ENCODE measurements around the gene MTX2. TPM values are rescaled to one million over a fixed set of nuclear protein-coding genes. Genes with fewer than 3 reads are reported as not detected.

The MTX2 gene
- total and polyA plus RNA-seq, 4 donors = 11.8 to 23.5 (median 12.7) TPM

DNA sequence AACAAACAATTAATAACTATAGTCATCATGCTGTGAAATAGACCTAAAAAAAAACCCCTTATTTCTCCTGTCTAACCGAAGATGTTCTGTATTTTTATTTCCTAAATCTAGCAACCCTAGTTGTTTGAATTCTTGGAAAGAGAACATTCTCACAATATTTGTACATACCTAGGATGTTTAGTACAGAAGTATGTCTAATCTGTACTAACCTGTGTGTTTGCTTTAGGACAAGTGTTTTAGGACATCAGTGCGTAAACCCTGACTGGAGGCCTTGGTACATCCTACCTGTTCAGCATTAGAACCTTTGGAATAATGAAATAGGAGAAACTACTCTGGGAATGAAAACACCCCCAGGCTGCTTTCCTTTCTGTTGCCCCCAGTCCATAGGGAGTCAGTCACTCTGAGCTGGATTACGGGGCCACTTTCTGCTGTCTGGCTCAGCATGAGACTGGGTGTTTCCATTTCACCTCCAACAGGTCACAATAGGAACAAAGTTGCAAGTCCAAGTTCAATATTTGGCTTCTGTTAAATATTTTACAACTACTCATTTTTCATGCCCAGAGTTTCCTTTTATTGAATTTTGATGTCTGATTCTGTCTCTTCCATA is 114.7 kb downstream of the MTX2 start (continued):
- TF ChIP-seq, protein P1, sequence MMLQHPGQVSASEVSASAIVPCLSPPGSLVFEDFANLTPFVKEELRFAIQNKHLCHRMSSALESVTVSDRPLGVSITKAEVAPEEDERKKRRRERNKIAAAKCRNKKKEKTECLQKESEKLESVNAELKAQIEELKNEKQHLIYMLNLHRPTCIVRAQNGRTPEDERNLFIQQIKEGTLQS (IDR thresholded peaks at IDR 0.05) = no peak

DNA sequence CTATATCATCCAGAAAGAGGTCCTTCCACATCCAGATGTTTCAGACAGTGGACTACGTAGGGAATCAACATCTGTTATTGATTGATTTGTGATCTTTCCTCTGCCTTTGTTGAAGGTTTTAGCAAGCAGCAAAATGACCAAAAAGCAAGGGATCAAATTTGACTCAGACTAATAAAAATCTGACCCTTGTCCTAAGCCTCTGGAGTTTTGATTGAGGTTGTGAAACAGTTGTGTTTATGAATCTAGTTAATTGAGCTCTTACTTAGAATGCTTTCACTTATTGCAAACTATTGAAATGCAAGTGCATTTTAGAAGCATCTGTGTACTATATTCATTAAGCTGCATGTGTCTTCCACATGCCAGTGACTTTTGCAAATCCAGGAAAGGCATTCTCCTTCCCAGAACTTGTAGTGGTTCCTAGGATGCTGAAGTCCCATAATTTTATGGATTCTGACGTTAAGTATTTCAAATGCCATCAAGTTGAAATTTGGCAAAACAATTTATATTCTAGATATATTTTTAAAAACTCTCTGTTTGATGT is 116.0 kb downstream of the MTX2 start:
- Histone ChIP-seq H3K27ac (ENCODE audit: low read depth in 1 of 2, low read length in 2 of 2) (peak overlapping the region in 1 of 2 donors; percentile 4), H3K36me3 (ENCODE audit: control insufficient read depth in 4 of 4, insufficient read depth in 3 of 4, low read depth in 1 of 4, low read length in 3 of 4) (no peaks in the 10 kb centered on the region), H3K9ac (ENCODE audit: low read depth in 1 of 2, low read length in 2 of 2) (no peak overlapping the region), H3K4me3 (ENCODE audit: low read depth in 1 of 3, low read length in 3 of 3) (no peak overlapping the region), H3K4me1 (ENCODE audit: control insufficient read depth in 4 of 4, insufficient read depth in 4 of 4, low read length in 3 of 4) (peaks cover 5 to 33% (median 25%) of the 10 kb centered on the region in 4 donors), H3K27me3 (ENCODE audit: control insufficient read depth in 4 of 4, insufficient read depth in 4 of 4, low read length in 3 of 4) (no peaks in the 10 kb centered on the region), H3K9me3 (ENCODE audit: control insufficient read depth in 4 of 4, low read length in 3 of 4) (no peaks in the 10 kb centered on the region)
- TF ChIP-seq RXRA (IDR thresholded peaks at IDR 0.05) = no peak
- TF ChIP-seq TAF1 (conservative IDR thresholded peaks at IDR 0.05) = no peak
- TF ChIP-seq SP1 (IDR thresholded peaks at IDR 0.05) = peak; percentile 50
- TF ChIP-seq HNF4A (conservative IDR thresholded peaks at IDR 0.05) = peak; percentile 55 to 64
- TF ChIP-seq FOXA1 (IDR thresholded peaks at IDR 0.05) = no peak
- no peak for DNase-seq (ENCODE audit: low spot score)
- 50% methylated on average over 2 of the region's 2 CpGs for WGBS

DNA sequence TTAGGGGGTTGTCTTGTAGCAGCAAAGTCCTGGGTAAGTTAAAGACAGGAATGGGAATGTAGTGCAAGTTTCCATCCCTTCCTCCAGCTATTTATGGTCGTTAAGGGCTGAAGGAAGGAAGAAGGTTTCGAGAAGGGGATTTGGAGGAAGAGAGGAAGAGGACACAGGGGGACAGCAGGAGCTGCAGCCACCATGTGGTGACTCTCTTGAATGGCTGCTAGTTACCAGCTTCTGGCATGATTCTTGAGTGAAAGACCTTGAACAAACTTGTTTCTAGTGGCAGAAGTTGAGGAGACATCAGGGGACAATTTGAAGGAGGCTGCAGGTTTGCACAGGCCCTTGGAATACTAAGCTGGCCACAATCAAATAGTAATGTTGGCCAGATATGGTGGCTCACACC is 116.6 kb downstream of the MTX2 start:
- WGBS = 68% methylated on average over 2 of the region's 2 CpGs
- Histone ChIP-seq H3K4me1 (ENCODE audit: control insufficient read depth in 4 of 4, insufficient read depth in 4 of 4, low read length in 3 of 4) (peaks cover 8 to 38% (median 29%) of the 10 kb centered on the region in 4 donors), H3K9ac (ENCODE audit: low read depth in 1 of 2, low read length in 2 of 2) (no peak overlapping the region), H3K27me3 (ENCODE audit: control insufficient read depth in 4 of 4, insufficient read depth in 4 of 4, low read length in 3 of 4) (no peaks in the 10 kb centered on the region), H3K27ac (ENCODE audit: low read depth in 1 of 2, low read length in 2 of 2) (no peak overlapping the region), H3K4me3 (ENCODE audit: low read depth in 1 of 3, low read length in 3 of 3) (no peak overlapping the region), H3K9me3 (ENCODE audit: control insufficient read depth in 4 of 4, low read length in 3 of 4) (no peaks in the 10 kb centered on the region), H3K36me3 (ENCODE audit: control insufficient read depth in 4 of 4, insufficient read depth in 3 of 4, low read depth in 1 of 4, low read length in 3 of 4) (no peaks in the 10 kb centered on the region)
- DNase-seq (ENCODE audit: low spot score) = no peak
- TF ChIP-seq TAF1 (conservative IDR thresholded peaks at IDR 0.05) = no peak
- TF ChIP-seq, protein P2, sequence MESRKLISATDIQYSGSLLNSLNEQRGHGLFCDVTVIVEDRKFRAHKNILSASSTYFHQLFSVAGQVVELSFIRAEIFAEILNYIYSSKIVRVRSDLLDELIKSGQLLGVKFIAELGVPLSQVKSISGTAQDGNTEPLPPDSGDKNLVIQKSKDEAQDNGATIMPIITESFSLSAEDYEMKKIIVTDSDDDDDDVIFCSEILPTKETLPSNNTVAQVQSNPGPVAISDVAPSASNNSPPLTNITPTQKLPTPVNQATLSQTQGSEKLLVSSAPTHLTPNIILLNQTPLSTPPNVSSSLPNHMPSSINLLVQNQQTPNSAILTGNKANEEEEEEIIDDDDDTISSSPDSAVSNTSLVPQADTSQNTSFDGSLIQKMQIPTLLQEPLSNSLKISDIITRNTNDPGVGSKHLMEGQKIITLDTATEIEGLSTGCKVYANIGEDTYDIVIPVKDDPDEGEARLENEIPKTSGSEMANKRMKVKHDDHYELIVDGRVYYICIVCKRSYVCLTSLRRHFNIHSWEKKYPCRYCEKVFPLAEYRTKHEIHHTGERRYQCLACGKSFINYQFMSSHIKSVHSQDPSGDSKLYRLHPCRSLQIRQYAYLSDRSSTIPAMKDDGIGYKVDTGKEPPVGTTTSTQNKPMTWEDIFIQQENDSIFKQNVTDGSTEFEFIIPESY (IDR thresholded peaks at IDR 0.05) = no peak
- no peak for TF ChIP-seq YY1 (IDR thresholded peaks at IDR 0.05)
- no peak for TF ChIP-seq RXRA (IDR thresholded peaks at IDR 0.05)
- no peak for TF ChIP-seq GABPA (IDR thresholded peaks at IDR 0.05 in 1 of 2, conservative IDR thresholded peaks at IDR 0.05 in 1 of 2)
- TF ChIP-seq NR2F2 (IDR thresholded peaks at IDR 0.05) = no peak
- TF ChIP-seq FOXA2 (IDR thresholded peaks at IDR 0.05) = no peak
- TF ChIP-seq, protein P1 (IDR thresholded peaks at IDR 0.05) = no peak
- no peak for TF ChIP-seq HNF4G (IDR thresholded peaks at IDR 0.05)
- no peak for TF ChIP-seq SP1 (IDR thresholded peaks at IDR 0.05)
- no peak for TF ChIP-seq HNF4A (conservative IDR thresholded peaks at IDR 0.05)
- TF ChIP-seq, protein P3, sequence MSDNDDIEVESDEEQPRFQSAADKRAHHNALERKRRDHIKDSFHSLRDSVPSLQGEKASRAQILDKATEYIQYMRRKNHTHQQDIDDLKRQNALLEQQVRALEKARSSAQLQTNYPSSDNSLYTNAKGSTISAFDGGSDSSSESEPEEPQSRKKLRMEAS (IDR thresholded peaks at IDR 0.05) = no peak
- no peak for TF ChIP-seq RAD21 (IDR thresholded peaks at IDR 0.05)
- TF ChIP-seq, protein P4, sequence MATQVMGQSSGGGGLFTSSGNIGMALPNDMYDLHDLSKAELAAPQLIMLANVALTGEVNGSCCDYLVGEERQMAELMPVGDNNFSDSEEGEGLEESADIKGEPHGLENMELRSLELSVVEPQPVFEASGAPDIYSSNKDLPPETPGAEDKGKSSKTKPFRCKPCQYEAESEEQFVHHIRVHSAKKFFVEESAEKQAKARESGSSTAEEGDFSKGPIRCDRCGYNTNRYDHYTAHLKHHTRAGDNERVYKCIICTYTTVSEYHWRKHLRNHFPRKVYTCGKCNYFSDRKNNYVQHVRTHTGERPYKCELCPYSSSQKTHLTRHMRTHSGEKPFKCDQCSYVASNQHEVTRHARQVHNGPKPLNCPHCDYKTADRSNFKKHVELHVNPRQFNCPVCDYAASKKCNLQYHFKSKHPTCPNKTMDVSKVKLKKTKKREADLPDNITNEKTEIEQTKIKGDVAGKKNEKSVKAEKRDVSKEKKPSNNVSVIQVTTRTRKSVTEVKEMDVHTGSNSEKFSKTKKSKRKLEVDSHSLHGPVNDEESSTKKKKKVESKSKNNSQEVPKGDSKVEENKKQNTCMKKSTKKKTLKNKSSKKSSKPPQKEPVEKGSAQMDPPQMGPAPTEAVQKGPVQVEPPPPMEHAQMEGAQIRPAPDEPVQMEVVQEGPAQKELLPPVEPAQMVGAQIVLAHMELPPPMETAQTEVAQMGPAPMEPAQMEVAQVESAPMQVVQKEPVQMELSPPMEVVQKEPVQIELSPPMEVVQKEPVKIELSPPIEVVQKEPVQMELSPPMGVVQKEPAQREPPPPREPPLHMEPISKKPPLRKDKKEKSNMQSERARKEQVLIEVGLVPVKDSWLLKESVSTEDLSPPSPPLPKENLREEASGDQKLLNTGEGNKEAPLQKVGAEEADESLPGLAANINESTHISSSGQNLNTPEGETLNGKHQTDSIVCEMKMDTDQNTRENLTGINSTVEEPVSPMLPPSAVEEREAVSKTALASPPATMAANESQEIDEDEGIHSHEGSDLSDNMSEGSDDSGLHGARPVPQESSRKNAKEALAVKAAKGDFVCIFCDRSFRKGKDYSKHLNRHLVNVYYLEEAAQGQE (IDR thresholded peaks at IDR 0.05) = no peak
- no peak for TF ChIP-seq FOXA1 (IDR thresholded peaks at IDR 0.05)

Measured in liver (tissue), 9 donors.